Effector memory CD4-positive, alpha-beta T cell (primary cell): Measurements from ENCODE around the gene PGP.

Experiments used
- DNase-seq, 3 donors: peaks; one replicate each; pipeline ENCODE4 v3.0.0-alpha.2; 2020
- H3K27ac ChIP-seq: 2 replicates; pipeline ENCODE4 v1.7.0; 2013; ENCODE audit warnings: mild to moderate bottlenecking, low read length, moderate library complexity; ENCODE audit not compliant: insufficient read depth, poor library complexity, severe bottlenecking
- H3K27me3 ChIP-seq: replicated peaks from 2 replicates; pipeline ENCODE4 v1.7.0; 2013; ENCODE audit warnings: mild to moderate bottlenecking, low read length; ENCODE audit not compliant: insufficient read depth, control insufficient read depth, poor library complexity, severe bottlenecking
- H3K36me3 ChIP-seq: 2 replicates; pipeline ENCODE4 v1.7.0; 2013; ENCODE audit warnings: mild to moderate bottlenecking, low read length, moderate library complexity; ENCODE audit not compliant: control insufficient read depth, insufficient read depth
- H3K4me1 ChIP-seq: 2 replicates; pipeline ENCODE4 v1.7.0; 2013; ENCODE audit warnings: low read length, mild to moderate bottlenecking; ENCODE audit not compliant: control insufficient read depth, insufficient read depth, poor library complexity, severe bottlenecking
- H3K4me3 ChIP-seq: 2 replicates; pipeline ENCODE4 v1.7.0; 2013; ENCODE audit warnings: low read length, low read depth, mild to moderate bottlenecking; ENCODE audit not compliant: insufficient read depth, poor library complexity, severe bottlenecking
- H3K9me3 ChIP-seq: 2 replicates; pipeline ENCODE4 v1.7.0; 2013; ENCODE audit warnings: mild to moderate bottlenecking, low read length, moderate library complexity; ENCODE audit not compliant: control insufficient read depth

The PGP gene

GRCh38 chr16:2176047-2176446 lies 38.6 kb downstream of the PGP start:
- Histone ChIP-seq H3K36me3 (peaks cover 44% of the 10 kb centered on the region), H3K27ac (no peak overlapping the region), H3K4me3 (no peak overlapping the region), H3K9me3 (no peaks in the 10 kb centered on the region), H3K4me1 (no peaks in the 10 kb centered on the region), H3K27me3 (no peaks in the 10 kb centered on the region)
- no peak for DNase-seq

GRCh38 chr16:2175454-2175853 lies 39.2 kb downstream of the PGP start:
- no peak overlapping the region for H3K27ac ChIP-seq
- no peaks in the 10 kb centered on the region for H3K9me3 ChIP-seq
- H3K27me3 ChIP-seq: no peaks in the 10 kb centered on the region
- H3K36me3 ChIP-seq: peaks cover 44% of the 10 kb centered on the region
- no peak for DNase-seq
- H3K4me3 ChIP-seq: no peak overlapping the region
- no peaks in the 10 kb centered on the region for H3K4me1 ChIP-seq

- Histone ChIP-seq H3K4me1 (no peaks in the 10 kb centered on the region), H3K36me3 (peaks cover 44% of the 10 kb centered on the region), H3K27me3 (no peaks in the 10 kb centered on the region), H3K4me3 (no peak overlapping the region), H3K27ac (no peak overlapping the region), H3K9me3 (no peaks in the 10 kb centered on the region)
- DNase-seq: no peak
Observed at GRCh38 chr16:2174396-2175131, 40.1 kb downstream of the PGP start.

- Histone ChIP-seq H3K4me3 (no peak overlapping the region), H3K27ac (no peak overlapping the region), H3K4me1 (no peaks in the 10 kb centered on the region), H3K36me3 (peaks cover 44% of the 10 kb centered on the region), H3K27me3 (no peaks in the 10 kb centered on the region), H3K9me3 (no peaks in the 10 kb centered on the region)
- no peak for DNase-seq
Observed at GRCh38 chr16:2173916-2174315, 40.7 kb downstream of the PGP start.

GRCh38 chr16:2173366-2173765 lies 41.3 kb downstream of the PGP start:
- Histone ChIP-seq H3K9me3 (no peaks in the 10 kb centered on the region), H3K36me3 (peaks cover 46% of the 10 kb centered on the region)

GRCh38 chr16:2172688-2173335 lies 41.8 kb downstream of the PGP start:
- no peak for DNase-seq
- Histone ChIP-seq H3K27ac (no peak overlapping the region), H3K36me3 (peaks cover 51% of the 10 kb centered on the region), H3K27me3 (no peaks in the 10 kb centered on the region), H3K9me3 (no peaks in the 10 kb centered on the region), H3K4me3 (no peak overlapping the region), H3K4me1 (no peaks in the 10 kb centered on the region)

More at GRCh38 chr16:2173366-2173765, 41.3 kb downstream of the PGP start:
- DNase-seq: no peak
- H3K27ac ChIP-seq: no peak overlapping the region
- H3K27me3 ChIP-seq: no peaks in the 10 kb centered on the region
- no peak overlapping the region for H3K4me3 ChIP-seq
- H3K4me1 ChIP-seq: no peaks in the 10 kb centered on the region

- DNase-seq: no peak
- Histone ChIP-seq H3K27me3 (no peaks in the 10 kb centered on the region), H3K27ac (no peak overlapping the region), H3K9me3 (no peaks in the 10 kb centered on the region), H3K36me3 (peaks cover 58% of the 10 kb centered on the region), H3K4me3 (no peak overlapping the region), H3K4me1 (no peaks in the 10 kb centered on the region)
Observed at GRCh38 chr16:2171601-2172178, 43.0 kb downstream of the PGP start.

- no peaks in the 10 kb centered on the region for H3K9me3 ChIP-seq
- H3K4me3 ChIP-seq: no peak overlapping the region
- H3K36me3 ChIP-seq: peaks cover 59% of the 10 kb centered on the region
- no peak overlapping the region for H3K27ac ChIP-seq
- H3K27me3 ChIP-seq: no peaks in the 10 kb centered on the region
- no peaks in the 10 kb centered on the region for H3K4me1 ChIP-seq
- no peak for DNase-seq
Observed at GRCh38 chr16:2170587-2171435, 43.8 kb downstream of the PGP start.

GRCh38 chr16:2170080-2170479 lies 44.6 kb downstream of the PGP start:
- Histone ChIP-seq H3K4me3 (no peak overlapping the region), H3K27ac (no peak overlapping the region), H3K36me3 (peaks cover 53% of the 10 kb centered on the region), H3K4me1 (no peaks in the 10 kb centered on the region), H3K9me3 (no peaks in the 10 kb centered on the region), H3K27me3 (no peaks in the 10 kb centered on the region)
- DNase-seq: no peak
